Measurements from ENCODE around the gene TEAD1. TPM values are rescaled to one million over a fixed set of nuclear protein-coding genes. Genes with fewer than 3 reads are reported as not detected.
A peak's percentile ranks its signal among the peaks of the same experiment; 100 is the strongest.

Gene TEAD1
- 76.7 and 88.1 TPM in 2 replicates for total RNA-seq

GRCh38 chr11:12673924-12674570 lies at the start of gene TEAD1:
TEAD1 (plus strand) TSS chr11:12674421.
- H3K27me3 ChIP-seq (ENCODE audit: control insufficient read depth, insufficient read depth, low read length) = no peaks in the 10 kb centered on the region
- TF ChIP-seq CTCF (IDR thresholded peaks at IDR 0.05; ENCODE audit: insufficient read depth, low read length, poor library complexity, severe bottlenecking) = no peak
- peak within 1 kb of the TSS; percentile 75 for H3K4me3 ChIP-seq (ENCODE audit: low read depth, low read length)
- peak; percentile 64 for DNase-seq (ENCODE audit: low read depth)
- H3K36me3 ChIP-seq (ENCODE audit: control insufficient read depth, insufficient read depth, low read length) = no peaks in the 10 kb centered on the region

GRCh38 chr11:12624595-12624994 lies 49.6 kb upstream of the TEAD1 start:
- no peak for TF ChIP-seq CTCF (IDR thresholded peaks at IDR 0.05; ENCODE audit: insufficient read depth, low read length, poor library complexity, severe bottlenecking)
- no peak overlapping the region for H3K4me3 ChIP-seq (ENCODE audit: low read depth, low read length)

GRCh38 chr11:12625438-12626071 lies 48.7 kb upstream of the TEAD1 start:
- H3K4me3 ChIP-seq (ENCODE audit: low read depth, low read length) = no peak overlapping the region

More at GRCh38 chr11:12624595-12624994, 49.6 kb upstream of the TEAD1 start:
- DNase-seq (ENCODE audit: low read depth) = no peak
- no peaks in the 10 kb centered on the region for H3K27me3 ChIP-seq (ENCODE audit: control insufficient read depth, insufficient read depth, low read length)
- H3K36me3 ChIP-seq (ENCODE audit: control insufficient read depth, insufficient read depth, low read length) = no peaks in the 10 kb centered on the region

GRCh38 chr11:12626616-12627015 lies 47.6 kb upstream of the TEAD1 start:
- no peaks in the 10 kb centered on the region for H3K27me3 ChIP-seq (ENCODE audit: control insufficient read depth, insufficient read depth, low read length)
- H3K4me3 ChIP-seq (ENCODE audit: low read depth, low read length) = no peak overlapping the region
- no peak for DNase-seq (ENCODE audit: low read depth)
- no peak for TF ChIP-seq CTCF (IDR thresholded peaks at IDR 0.05; ENCODE audit: insufficient read depth, low read length, poor library complexity, severe bottlenecking)
- H3K36me3 ChIP-seq (ENCODE audit: control insufficient read depth, insufficient read depth, low read length) = no peaks in the 10 kb centered on the region

More at GRCh38 chr11:12625438-12626071, 48.7 kb upstream of the TEAD1 start:
- H3K36me3 ChIP-seq (ENCODE audit: control insufficient read depth, insufficient read depth, low read length) = no peaks in the 10 kb centered on the region
- no peak for TF ChIP-seq CTCF (IDR thresholded peaks at IDR 0.05; ENCODE audit: insufficient read depth, low read length, poor library complexity, severe bottlenecking)
- no peak for DNase-seq (ENCODE audit: low read depth)
- H3K27me3 ChIP-seq (ENCODE audit: control insufficient read depth, insufficient read depth, low read length) = no peaks in the 10 kb centered on the region

GRCh38 chr11:12628314-12628713 lies 45.9 kb upstream of the TEAD1 start:
- Histone ChIP-seq H3K27me3 (ENCODE audit: control insufficient read depth, insufficient read depth, low read length) (no peaks in the 10 kb centered on the region), H3K36me3 (ENCODE audit: control insufficient read depth, insufficient read depth, low read length) (no peaks in the 10 kb centered on the region), H3K4me3 (ENCODE audit: low read depth, low read length) (no peak overlapping the region)
- no peak for TF ChIP-seq CTCF (IDR thresholded peaks at IDR 0.05; ENCODE audit: insufficient read depth, low read length, poor library complexity, severe bottlenecking)
- DNase-seq (ENCODE audit: low read depth) = no peak
